ENCODE results near the gene MLST8. TPM values are rescaled to one million over a fixed set of nuclear protein-coding genes. Genes with fewer than 3 reads are reported as not detected.

The MLST8 gene
- total RNA-seq, 1 experiment from 2014 or later = 58.7 TPM

- H3K4me3 ChIP-seq (replicated peaks in 1 of 2; ENCODE audit: low read depth in 1 of 2, low read length in 2 of 2) = no peak overlapping the region
- intact Hi-C loops (cut with micrococcal nuclease) = no loop called here
- CTCF ChIA-PET = no interaction called here
- H4K20me1 ChIP-seq (ENCODE audit: insufficient read depth) = no peaks in the 10 kb centered on the region
- no peaks in the 10 kb centered on the region for H3K9me3 ChIP-seq (ENCODE audit: control insufficient read depth in 1 of 2, insufficient read depth in 1 of 2, low read depth in 1 of 2, low read length in 2 of 2)
- no peaks in the 10 kb centered on the region for H3K79me2 ChIP-seq (ENCODE audit: insufficient read depth, low read length)
- no peak overlapping the region for H2AFZ ChIP-seq (ENCODE audit: low read depth, low read length, poor library complexity, severe bottlenecking)
- POLR2A ChIA-PET = interaction anchor here (0.8 to 1.4 kb wide), 2 partner anchors 22 kb away, joined by 4 to 6 read pairs; partner anchors contain the start of gene TRAF7
- H3K27me3 ChIP-seq (ENCODE audit: insufficient read depth, low read length) = no peaks in the 10 kb centered on the region
- H3K9me2 ChIP-seq (ENCODE audit: insufficient read depth) = no peaks in the 10 kb centered on the region
- no peak overlapping the region for H3K9ac ChIP-seq (ENCODE audit: low read length)
- DNase-seq (ENCODE audit: low read depth, low spot score) (no peak), ATAC-seq (no peak)
- H3K4me1 ChIP-seq (ENCODE audit: control insufficient read depth in 1 of 2, insufficient read depth in 2 of 2, low read length in 2 of 2) = peaks cover 0 to 5% of the 10 kb centered on the region in 2 experiments; a peak in 1 of 4 replicates
- no peak overlapping the region for H3K4me2 ChIP-seq (ENCODE audit: low read length)
- H3K36me3 ChIP-seq (ENCODE audit: control insufficient read depth in 1 of 2, insufficient read depth in 2 of 2, low read length in 2 of 2) = peaks cover 8 to 26% of the 10 kb centered on the region in 2 experiments; a peak in 2 of 4 replicates
- BruUV-seq (replicated peaks) = no TSS peak
- RAD21 ChIA-PET (ENCODE audit: low non-redundant PET in 1 of 2, low total read pairs in 2 of 2, uncharacterized antibody in 2 of 2, unreplicated experiment in 2 of 2) = no interaction called here
- no peak overlapping the region; the same call in 1 of the 2 replicates for H3K27ac ChIP-seq (ENCODE audit: low read depth, low read length)
- no peak for TF ChIP-seq ZNF274 (IDR thresholded peaks at IDR 0.05; ENCODE audit: low read depth, low read length)
- TF ChIP-seq EGR1 (IDR thresholded peaks at IDR 0.05; ENCODE audit: low read depth) = no peak
- TF ChIP-seq JUND (IDR thresholded peaks at IDR 0.05) = no peak
- no peak for TF ChIP-seq SIN3A (IDR thresholded peaks at IDR 0.05; ENCODE audit: low read depth)
- no peak for TF ChIP-seq POLR2AphosphoS5 (IDR thresholded peaks at IDR 0.05; ENCODE audit: low read depth, low read length)
- TF ChIP-seq FOSL1 (IDR thresholded peaks at IDR 0.05; ENCODE audit: low read depth) = no peak
- TF ChIP-seq RAD21 (IDR thresholded peaks at IDR 0.05; ENCODE audit: low read depth) = no peak
- no peak for TF ChIP-seq EZH2 (IDR thresholded peaks at IDR 0.05)
- no peak for TF ChIP-seq REST (IDR thresholded peaks at IDR 0.05; ENCODE audit: low read depth)
These were observed 28.2 kb upstream of the MLST8 start for GRCh38 chr16:2177101-2177500.
